Activated T-helper 2 cell treated with anti-CD3 and anti-CD28 coated beads, Interferon-gamma antibody, Interleukin-2, Interleukin-4, amounts not matched to agents 10 μg/mL and 5 μg/mL and 100 μg/mL, durations not matched to agents 14 hours and 24 hours and 36 hours (primary cell): ENCODE results near the gene ESRRA. TPM values are rescaled to one million over a fixed set of nuclear protein-coding genes. Genes with fewer than 3 reads are reported as not detected.
"Not testable (repeated sequence)": the region's sequence is repeated elsewhere in the genome, so short reads cannot be mapped to it uniquely, and the experiment has no call there.

Experiments used
- DNase-seq: peaks from one replicate; pipeline ENCODE4 v3.0.0; 2021; ENCODE audit warnings: low spot score
- H3K27ac Mint-ChIP-seq: one replicate; pipeline ENCODE4 v1.8.0; 2021; ENCODE audit warnings: mixed read lengths
- H3K27me3 Mint-ChIP-seq: one replicate; pipeline ENCODE4 v1.8.0; 2021; ENCODE audit warnings: low read depth, mixed read lengths
- H3K36me3 Mint-ChIP-seq: one replicate; pipeline ENCODE4 v1.8.0; 2021; ENCODE audit warnings: low read depth, mixed read lengths
- H3K4me1 Mint-ChIP-seq: one replicate; pipeline ENCODE4 v1.8.0; 2021; ENCODE audit warnings: low read depth, mixed read lengths
- H3K4me3 Mint-ChIP-seq: one replicate; pipeline ENCODE4 v1.8.0; 2021; ENCODE audit warnings: low read depth, mild to moderate bottlenecking, moderate library complexity, mixed read lengths
- H3K9me3 Mint-ChIP-seq: one replicate; pipeline ENCODE4 v1.8.0; 2021; ENCODE audit warnings: mixed read lengths
- intact Hi-C: fragments of 100-400 bp; cut with micrococcal nuclease; formaldehyde crosslinking; loops from one replicate; pipeline ENCODE4 v1.15.1; 2023
- total RNA-seq: library from RNA; stranded (reverse); gene quantifications from 2 replicates; pipeline ENCODE4 v1.2.3, GENCODE V29; 2022

The ESRRA gene
- total RNA-seq, 1 donor from 2014 or later, result 49.4 TPM

DNA sequence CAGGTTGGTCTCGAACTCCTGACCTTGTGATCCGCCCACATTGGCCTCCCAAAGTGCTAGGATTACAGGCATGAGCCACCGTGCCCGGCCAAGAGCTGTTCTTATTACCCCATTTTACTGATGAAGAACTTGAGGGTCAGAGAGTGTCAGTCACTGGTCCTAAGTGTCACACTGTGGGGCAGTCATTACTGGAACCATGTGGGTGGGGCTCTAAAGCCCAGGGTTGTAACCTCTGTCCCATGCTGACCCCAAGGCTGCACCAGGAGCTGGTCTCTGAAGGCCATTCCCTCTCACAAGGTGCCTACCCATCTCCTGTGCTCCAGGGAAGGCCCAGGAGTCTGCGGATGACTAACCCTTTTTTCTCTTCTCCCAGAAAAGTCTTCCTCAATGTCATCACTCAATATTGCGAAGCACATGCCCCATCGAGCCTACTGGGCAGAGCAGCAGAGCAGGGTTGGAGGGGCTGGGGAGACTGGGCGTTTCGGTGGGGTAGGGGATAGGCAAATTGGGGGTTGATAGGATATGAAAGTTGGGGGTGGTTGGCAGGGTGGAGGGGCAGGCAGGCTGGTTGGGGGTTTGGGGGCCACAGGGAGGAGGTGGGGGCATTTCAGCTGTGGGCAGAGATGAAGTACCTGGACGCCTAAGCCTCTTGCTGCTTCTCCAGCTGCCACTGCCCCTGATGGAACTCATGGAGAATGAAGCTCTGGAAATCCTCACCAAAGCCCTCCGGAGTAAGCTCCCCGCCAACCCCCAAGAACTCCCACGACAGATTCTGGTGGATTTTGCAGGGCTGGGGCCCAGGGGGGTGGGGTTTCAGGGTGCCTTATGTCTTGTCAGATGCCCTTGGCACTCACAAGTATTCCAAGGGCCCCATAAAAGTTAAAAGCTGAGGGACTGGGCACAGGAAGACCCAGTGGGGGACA is 2.0 kb upstream of the ESRRA start:
- Mint-ChIP-seq H3K36me3 (peaks cover 14% of the 10 kb centered on the region), H3K9me3 (no peaks in the 10 kb centered on the region), H3K4me1 (peaks cover 21% of the 10 kb centered on the region), H3K4me3 (peak overlapping the region; percentile 91), H3K27me3 (peaks cover 18% of the 10 kb centered on the region), H3K27ac (peak overlapping the region; percentile 99)
- DNase-seq, result no peak
- intact Hi-C loops, result loop anchor here (1.0 to 2.0 kb wide), 6 partner anchors 19 to 117 kb away; partner anchors contain the start of genes BAD, GPR137, PLCB3 and STIP1

DNA sequence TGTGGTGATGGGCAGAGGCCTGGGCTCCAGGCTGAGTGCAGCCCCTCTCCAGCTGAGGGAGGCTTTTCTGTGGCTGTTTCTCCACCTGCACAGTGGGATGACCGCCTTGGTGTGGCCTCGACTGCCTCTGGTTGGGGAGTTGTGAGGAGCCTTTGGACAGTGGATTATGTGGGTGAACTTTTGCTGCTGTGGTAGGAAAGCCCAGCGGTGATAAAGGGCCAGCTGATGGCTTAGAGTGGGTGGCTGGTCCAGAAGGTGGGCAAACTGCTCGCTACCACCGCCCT is 1.4 kb upstream of the ESRRA start:
- peak overlapping the region; percentile 91 for H3K4me3 Mint-ChIP-seq
- H3K36me3 Mint-ChIP-seq, result peaks cover 14% of the 10 kb centered on the region
- H3K4me1 Mint-ChIP-seq, result peaks cover 21% of the 10 kb centered on the region
- peaks cover 14% of the 10 kb centered on the region for H3K27me3 Mint-ChIP-seq
- no peak for DNase-seq
- no peaks in the 10 kb centered on the region for H3K9me3 Mint-ChIP-seq
- H3K27ac Mint-ChIP-seq, result peak overlapping the region; percentile 99
- intact Hi-C loops, result loop anchor here (1.0 to 2.0 kb wide), 6 partner anchors 19 to 117 kb away; partner anchors contain the start of genes BAD, GPR137, PLCB3 and STIP1

DNA sequence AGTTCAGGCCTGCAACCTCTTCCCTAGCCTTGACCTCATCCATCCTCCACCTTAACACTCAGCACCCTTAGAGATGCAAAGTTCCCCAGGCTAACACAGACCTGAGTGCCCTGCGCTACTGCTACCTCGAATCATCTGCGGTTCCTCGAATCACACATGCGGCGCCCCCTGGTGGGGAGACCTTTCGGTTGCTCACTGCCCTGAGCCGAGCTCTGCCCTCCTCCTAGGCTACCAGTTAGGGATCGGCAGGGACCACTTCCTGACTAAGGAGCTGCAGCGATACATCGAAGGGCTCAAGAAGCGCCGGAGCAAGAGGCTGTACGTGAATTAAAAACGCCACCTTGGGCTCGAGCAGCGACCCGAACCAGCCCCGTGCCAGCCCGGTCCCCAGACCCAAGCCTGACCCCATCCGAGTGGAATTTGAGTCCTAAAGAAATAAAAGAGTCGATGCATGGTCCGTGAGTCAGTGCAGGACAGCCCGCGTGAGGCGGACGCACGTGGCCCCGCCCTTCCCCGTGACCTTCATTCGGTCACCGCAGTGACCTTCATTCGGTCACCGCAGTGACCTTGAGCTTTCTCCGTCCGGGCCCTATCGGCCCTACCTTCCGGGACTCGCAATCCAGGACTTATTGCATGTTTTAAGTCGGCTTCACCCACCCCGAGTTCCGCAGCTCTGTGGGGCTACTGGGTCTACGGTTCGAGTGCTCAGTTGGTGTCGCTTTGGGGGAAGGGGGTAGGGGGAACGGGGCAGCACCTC is 830 bp upstream of the ESRRA start:
- Mint-ChIP-seq H3K27me3 (peaks cover 14% of the 10 kb centered on the region), H3K36me3 (peaks cover 18% of the 10 kb centered on the region), H3K4me1 (peaks cover 21% of the 10 kb centered on the region), H3K9me3 (no peaks in the 10 kb centered on the region), H3K27ac (peak overlapping the region; percentile 99), H3K4me3 (peak overlapping the region; percentile 91)
- DNase-seq, result peak; percentile 88
- intact Hi-C loops, result loop anchor here (1.0 to 5.0 kb wide), 9 partner anchors 20 to 474 kb away; partner anchors contain the start of genes BAD, CCDC88B, FKBP2 and GPR137

DNA sequence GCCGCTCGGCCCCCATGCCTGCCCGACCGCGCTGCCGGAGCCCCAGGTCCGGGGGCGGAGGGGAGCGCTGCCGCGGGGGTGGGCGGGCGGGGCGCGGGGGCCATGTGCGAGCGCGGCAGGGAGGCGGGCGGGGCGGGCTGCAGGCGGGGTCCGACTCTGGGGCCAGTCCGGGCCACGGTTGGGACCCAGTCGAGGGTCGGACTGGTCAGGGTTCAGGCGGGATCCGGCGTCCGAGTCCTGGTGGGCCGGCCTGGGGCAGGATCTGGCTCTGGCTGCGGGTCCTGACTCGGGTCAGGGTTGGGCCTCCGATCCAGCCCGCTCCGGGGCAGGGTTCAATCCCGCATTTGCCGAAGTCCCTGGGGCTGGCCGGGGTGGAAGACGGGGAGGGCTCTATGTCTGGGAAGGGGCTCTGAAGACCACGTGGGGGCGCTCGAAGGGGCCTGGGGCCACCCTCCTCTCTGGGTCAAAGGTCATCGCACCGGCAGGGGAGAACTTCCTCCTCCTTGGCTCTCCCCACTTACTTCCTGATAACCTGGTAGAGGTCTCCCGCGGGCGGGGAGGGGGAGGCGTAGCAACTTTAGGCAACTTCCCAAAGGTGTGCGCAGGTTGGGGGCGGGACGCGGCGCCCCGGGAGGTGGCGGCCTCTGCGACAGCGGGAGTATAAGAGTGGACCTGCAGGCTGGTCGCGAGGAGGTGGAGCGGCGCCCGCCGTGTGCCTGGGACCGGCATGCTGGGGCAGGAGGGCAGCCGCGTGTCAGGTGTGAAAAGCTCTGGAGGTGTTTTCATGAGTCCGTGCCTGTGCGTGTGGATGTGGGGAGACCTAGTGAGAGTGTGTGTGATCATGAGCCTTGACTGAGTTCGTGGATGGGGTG is 603 bp downstream of the ESRRA start:
- intact Hi-C loops, result loop anchor here (1.0 to 5.0 kb wide), 8 partner anchors 11 to 472 kb away; partner anchors contain the start of genes BAD, CCDC88B, FKBP2 and GPR137
- H3K9me3 Mint-ChIP-seq, result no peaks in the 10 kb centered on the region
- H3K4me1 Mint-ChIP-seq, result peaks cover 12% of the 10 kb centered on the region
- H3K27me3 Mint-ChIP-seq, result peaks cover under 1% of the 10 kb centered on the region
- peak; percentile 71 for DNase-seq
- H3K36me3 Mint-ChIP-seq, result peaks cover 20% of the 10 kb centered on the region
- H3K27ac Mint-ChIP-seq, result peak overlapping the region; percentile 93
- H3K4me3 Mint-ChIP-seq, result peak overlapping the region; percentile 94

DNA sequence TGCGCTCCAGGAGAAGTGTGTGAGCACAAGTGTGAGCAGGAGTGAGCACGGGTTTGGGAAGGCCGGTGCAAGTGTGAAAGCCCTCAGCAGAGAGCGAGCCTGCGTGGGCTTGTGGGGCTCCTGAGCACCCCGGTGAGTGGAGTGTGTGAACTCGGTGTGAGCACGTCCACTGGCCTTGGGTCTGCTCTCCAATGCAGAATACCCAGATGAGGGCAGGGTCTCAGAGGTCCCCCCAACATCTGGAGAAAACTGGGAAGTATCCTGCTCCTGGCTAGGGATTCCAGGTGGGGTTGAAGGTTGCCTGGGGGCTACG is 1.2 kb downstream of the ESRRA start:
- intact Hi-C loops, result loop anchor here (1.0 to 5.0 kb wide), 2 partner anchors 11 to 36 kb away; partner anchors contain the start of genes CCDC88B and TRMT112
- H3K36me3 Mint-ChIP-seq, result peaks cover 22% of the 10 kb centered on the region
- no peak for DNase-seq
- no peaks in the 10 kb centered on the region for H3K27me3 Mint-ChIP-seq
- H3K9me3 Mint-ChIP-seq, result no peaks in the 10 kb centered on the region
- peak overlapping the region; percentile 93 for H3K27ac Mint-ChIP-seq
- peaks cover 11% of the 10 kb centered on the region for H3K4me1 Mint-ChIP-seq
- peak overlapping the region; percentile 94 for H3K4me3 Mint-ChIP-seq

DNA sequence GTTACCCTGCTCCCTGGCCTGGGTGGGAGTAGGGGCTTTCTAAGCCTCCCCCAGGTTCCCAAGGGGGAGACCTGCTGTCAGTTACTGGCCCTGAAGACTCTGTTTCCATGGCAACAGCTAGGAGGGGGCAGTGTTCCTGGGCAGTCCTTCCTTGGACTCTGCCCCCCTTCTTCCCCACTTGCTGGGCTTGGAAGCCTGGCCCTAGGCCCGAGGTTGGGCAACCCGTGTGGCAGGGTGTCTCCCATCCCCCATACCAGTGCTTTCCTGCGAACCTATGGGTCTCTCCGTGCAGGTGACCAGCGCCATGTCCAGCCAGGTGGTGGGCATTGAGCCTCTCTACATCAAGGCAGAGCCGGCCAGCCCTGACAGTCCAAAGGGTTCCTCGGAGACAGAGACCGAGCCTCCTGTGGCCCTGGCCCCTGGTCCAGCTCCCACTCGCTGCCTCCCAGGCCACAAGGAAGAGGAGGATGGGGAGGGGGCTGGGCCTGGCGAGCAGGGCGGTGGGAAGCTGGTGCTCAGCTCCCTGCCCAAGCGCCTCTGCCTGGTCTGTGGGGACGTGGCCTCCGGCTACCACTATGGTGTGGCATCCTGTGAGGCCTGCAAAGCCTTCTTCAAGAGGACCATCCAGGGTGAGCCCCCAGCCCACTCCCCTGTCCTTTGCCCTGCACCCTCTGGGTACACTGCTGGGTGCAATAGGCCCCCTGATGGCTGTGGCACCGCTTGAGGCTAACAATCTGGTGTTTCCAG is 1.7 kb downstream of the ESRRA start:
- no peak for DNase-seq
- Mint-ChIP-seq H3K27ac (peak overlapping the region; percentile 20), H3K27me3 (no peaks in the 10 kb centered on the region), H3K4me3 (peak overlapping the region; percentile 94), H3K4me1 (peaks cover 11% of the 10 kb centered on the region), H3K36me3 (peaks cover 22% of the 10 kb centered on the region), H3K9me3 (no peaks in the 10 kb centered on the region)
- intact Hi-C loops, result loop anchor here (1.0 to 5.0 kb wide), 2 partner anchors 10 to 35 kb away; partner anchors contain the start of genes CCDC88B and TRMT112

DNA sequence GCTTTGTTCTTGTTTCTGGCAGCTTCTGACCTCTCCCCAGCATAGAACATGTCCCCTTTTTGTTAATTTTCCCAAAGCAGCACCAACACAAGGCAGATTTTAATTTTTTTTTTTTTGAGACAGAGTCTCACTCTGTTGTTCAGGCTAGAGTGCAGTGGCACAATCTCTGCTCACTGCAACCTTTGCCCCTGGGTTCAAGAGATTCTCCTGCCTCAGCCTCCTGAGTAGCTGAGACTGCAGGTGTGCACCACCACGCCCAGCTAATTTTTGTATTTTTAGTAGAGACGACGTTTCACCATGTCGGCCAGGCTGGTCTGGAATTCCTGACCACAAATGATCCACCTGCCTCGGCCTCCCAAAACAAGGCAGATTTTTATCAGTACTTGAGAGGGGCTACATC is 2.5 kb downstream of the ESRRA start:
- H3K9me3 Mint-ChIP-seq, H3K27me3 Mint-ChIP-seq, DNase-seq: not testable (repeated sequence)
- intact Hi-C loops, result loop anchor here (5.0 kb wide), 1 partner anchor 35 kb away; the partner anchor contains the start of gene CCDC88B
- Mint-ChIP-seq H3K36me3 (peaks cover 27% of the 10 kb centered on the region), H3K4me3 (peak overlapping the region; percentile 32), H3K27ac (peak overlapping the region; percentile 20), H3K4me1 (peaks cover 16% of the 10 kb centered on the region)

DNA sequence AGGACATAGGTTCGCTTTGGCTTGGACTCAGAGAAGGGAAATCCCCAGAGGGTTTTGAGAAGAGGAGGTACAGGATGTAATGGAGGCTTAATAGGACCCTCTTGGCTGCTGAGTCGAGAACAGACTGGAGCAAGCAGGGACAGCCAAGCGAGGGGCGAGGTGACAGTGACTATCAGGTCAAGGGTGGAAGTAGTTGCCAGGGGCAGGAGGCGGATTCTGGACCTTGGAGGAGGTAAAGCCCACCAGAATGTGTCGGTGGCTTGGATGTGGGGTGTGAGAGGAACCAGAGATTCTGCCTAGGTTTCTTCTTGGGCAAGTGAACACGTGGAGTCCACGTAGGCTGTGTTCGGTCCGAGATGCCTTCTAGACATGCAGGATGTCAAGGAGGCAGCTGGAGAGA is 7.6 kb downstream of the ESRRA start:
- no peaks in the 10 kb centered on the region for H3K9me3 Mint-ChIP-seq
- H3K4me1 Mint-ChIP-seq, result peaks cover 20% of the 10 kb centered on the region
- H3K36me3 Mint-ChIP-seq, result peaks cover 51% of the 10 kb centered on the region
- H3K27ac Mint-ChIP-seq, result peak overlapping the region; percentile 39
- intact Hi-C loops, result no loop called here
- no peak overlapping the region for H3K4me3 Mint-ChIP-seq
- no peak for DNase-seq
- H3K27me3 Mint-ChIP-seq, result no peaks in the 10 kb centered on the region

DNA sequence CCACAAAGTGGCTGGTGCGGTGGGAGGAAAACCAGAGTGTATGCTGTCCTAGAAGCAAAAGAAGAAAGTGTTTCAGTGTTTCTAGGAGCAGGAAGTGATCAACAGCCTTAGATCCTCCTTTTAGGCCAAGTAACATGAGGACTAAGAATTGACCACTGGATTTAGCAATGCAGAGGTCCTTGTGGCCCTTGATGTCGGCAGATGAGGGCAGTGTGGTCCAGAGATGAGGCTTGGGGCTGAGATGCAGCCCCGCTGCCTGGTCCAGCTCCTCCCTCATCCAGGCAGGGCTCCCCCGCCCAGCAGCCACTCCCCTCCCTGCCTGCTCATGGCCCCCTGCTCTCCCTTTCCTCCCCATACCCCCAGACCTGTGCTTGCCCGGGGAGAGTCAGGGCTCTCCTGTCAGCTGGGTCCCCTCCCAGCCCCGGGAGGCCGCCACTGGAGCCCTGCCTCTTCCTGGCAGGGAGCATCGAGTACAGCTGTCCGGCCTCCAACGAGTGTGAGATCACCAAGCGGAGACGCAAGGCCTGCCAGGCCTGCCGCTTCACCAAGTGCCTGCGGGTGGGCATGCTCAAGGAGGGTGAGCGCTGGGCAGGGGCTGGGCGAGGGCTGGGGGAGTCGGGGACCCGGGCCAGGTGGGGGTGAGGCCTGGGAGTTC is 8.3 kb downstream of the ESRRA start:
- Mint-ChIP-seq H3K4me3 (no peak overlapping the region), H3K4me1 (peaks cover 20% of the 10 kb centered on the region), H3K27me3 (no peaks in the 10 kb centered on the region), H3K27ac (no peak overlapping the region), H3K9me3 (no peaks in the 10 kb centered on the region), H3K36me3 (peaks cover 50% of the 10 kb centered on the region)
- DNase-seq, result no peak
- intact Hi-C loops, result no loop called here

DNA sequence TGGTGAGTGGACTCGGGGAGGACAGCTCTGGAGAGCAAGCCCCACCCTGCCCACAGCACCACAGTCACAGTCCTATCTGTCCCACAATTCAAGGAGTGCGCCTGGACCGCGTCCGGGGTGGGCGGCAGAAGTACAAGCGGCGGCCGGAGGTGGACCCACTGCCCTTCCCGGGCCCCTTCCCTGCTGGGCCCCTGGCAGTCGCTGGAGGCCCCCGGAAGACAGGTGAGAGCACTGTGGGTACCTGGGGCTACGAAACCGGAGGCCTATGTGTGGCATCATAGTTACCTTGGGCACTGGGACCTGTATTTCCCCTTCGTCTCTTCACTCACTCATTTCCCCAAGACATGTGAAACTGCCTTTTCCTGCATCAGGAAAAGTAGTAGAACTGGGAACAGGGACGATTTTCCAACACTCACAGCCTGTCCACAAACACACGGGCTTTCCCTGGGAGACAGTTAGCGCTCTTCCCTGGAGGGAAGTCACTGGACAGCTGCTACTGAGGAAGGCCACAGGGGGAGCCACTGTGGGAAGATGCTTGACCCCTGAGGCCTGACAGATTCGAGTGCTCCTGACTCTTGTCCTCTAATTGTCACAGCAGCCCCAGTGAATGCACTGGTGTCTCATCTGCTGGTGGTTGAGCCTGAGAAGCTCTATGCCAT is 9.0 kb downstream of the ESRRA start:
- no peak for DNase-seq
- Mint-ChIP-seq H3K27ac (no peak overlapping the region), H3K36me3 (peaks cover 48% of the 10 kb centered on the region), H3K4me3 (no peak overlapping the region), H3K27me3 (no peaks in the 10 kb centered on the region), H3K9me3 (no peaks in the 10 kb centered on the region), H3K4me1 (peaks cover 25% of the 10 kb centered on the region)
- intact Hi-C loops, result no loop called here
